KBM-7 (cell line): ENCODE results near the gene PLSCR5.

Source experiments
- DNase-seq: peaks from one replicate; pipeline ENCODE4 v3.0.0-alpha.2; 2015
- in situ Hi-C: fragments of 300-500 bp; cut with MboI; formaldehyde crosslinking; loops from 2 replicates; pipeline ENCODE4 v1.14.3; 2020; ENCODE audit warnings: low sequenced_read_pairs, low pct_unique_long_range_greater_than_20kb, mixed read lengths

The PLSCR5 gene

GRCh38 chr3:146590521-146590920, 14.6 kb downstream of the PLSCR5 start:
- in situ Hi-C loops = no loop called here
- DNase-seq = no peak

GRCh38 chr3:146589899-146590508, 15.1 kb downstream of the PLSCR5 start:
- DNase-seq = peak; percentile 37
- in situ Hi-C loops = no loop called here

- in situ Hi-C loops = no loop called here
Observed at GRCh38 chr3:146585156-146585555, 20.0 kb downstream of the PLSCR5 start.

GRCh38 chr3:146581951-146582467, 23.1 kb downstream of the PLSCR5 start:
- in situ Hi-C loops = no loop called here
- peak; percentile 76 for DNase-seq

More at GRCh38 chr3:146585156-146585555, 20.0 kb downstream of the PLSCR5 start:
- DNase-seq = no peak

GRCh38 chr3:146581080-146581601, 24.0 kb downstream of the PLSCR5 start:
- in situ Hi-C loops = no loop called here
- no peak for DNase-seq

GRCh38 chr3:146577662-146578061, 27.5 kb downstream of the PLSCR5 start:
- in situ Hi-C loops = no loop called here
- DNase-seq = peak; percentile 35

GRCh38 chr3:146575636-146576035, 29.5 kb downstream of the PLSCR5 start:
- DNase-seq = no peak
- in situ Hi-C loops = no loop called here

GRCh38 chr3:146574173-146574572, 31.0 kb downstream of the PLSCR5 start:
- in situ Hi-C loops = no loop called here
- no peak for DNase-seq

- no peak for DNase-seq
- in situ Hi-C loops = no loop called here
Observed at GRCh38 chr3:146569314-146569713, 35.8 kb downstream of the PLSCR5 start.

GRCh38 chr3:146566138-146566537, 39.0 kb downstream of the PLSCR5 start:
- in situ Hi-C loops = no loop called here
- DNase-seq = no peak

GRCh38 chr3:146561879-146562278, 43.3 kb downstream of the PLSCR5 start:
- DNase-seq = no peak
- in situ Hi-C loops = no loop called here

- in situ Hi-C loops = no loop called here
- no peak for DNase-seq
Observed at GRCh38 chr3:146561463-146561862, 43.7 kb downstream of the PLSCR5 start.

GRCh38 chr3:146560678-146561077, 44.5 kb downstream of the PLSCR5 start:
- DNase-seq = no peak
- in situ Hi-C loops = no loop called here

GRCh38 chr3:146559388-146559787, 45.8 kb downstream of the PLSCR5 start:
- no peak for DNase-seq
- in situ Hi-C loops = no loop called here

- peak; percentile 51 for DNase-seq
- in situ Hi-C loops = no loop called here
Observed at GRCh38 chr3:146558781-146559180, 46.4 kb downstream of the PLSCR5 start.

- in situ Hi-C loops = no loop called here
- DNase-seq = no peak
Observed at GRCh38 chr3:146557745-146558144, 47.4 kb downstream of the PLSCR5 start.

GRCh38 chr3:146555311-146555710, 49.8 kb downstream of the PLSCR5 start:
- in situ Hi-C loops = no loop called here
- DNase-seq = no peak

- DNase-seq = no peak
- in situ Hi-C loops = no loop called here
Observed at GRCh38 chr3:146554151-146554760, 50.9 kb downstream of the PLSCR5 start.

GRCh38 chr3:146550743-146551510, 54.2 kb downstream of the PLSCR5 start:
- in situ Hi-C loops = no loop called here
- no peak for DNase-seq

GRCh38 chr3:146550070-146550615, 55.0 kb downstream of the PLSCR5 start:
- no peak for DNase-seq

More at GRCh38 chr3:146550070-146550615, 55.0 kb downstream of the PLSCR5 start:
- in situ Hi-C loops = no loop called here
